Pulmonary artery endothelial cell (primary cell): ENCODE results near the gene TANGO2. TPM values are rescaled to one million over a fixed set of nuclear protein-coding genes. Genes with fewer than 3 reads are reported as not detected.

Experiments used
- DNase-seq: peaks from one replicate; pipeline ENCODE4 v3.0.0-alpha.2; 2011; ENCODE audit warnings: low read depth, low spot score
- total RNA-seq: library from RNA; depleted of rRNA; stranded (reverse); fragments of >200 nt; gene quantifications from 2 replicates; pipeline ENCODE4 v1.2.3, GENCODE V29; 2014

TANGO2 gene
- total RNA-seq, 1 donor from 2014 or later: 36.4 TPM

- no peak for DNase-seq
Observed at GRCh38 chr22:20011123-20011992, 9.6 kb upstream of the TANGO2 start.

DNA sequence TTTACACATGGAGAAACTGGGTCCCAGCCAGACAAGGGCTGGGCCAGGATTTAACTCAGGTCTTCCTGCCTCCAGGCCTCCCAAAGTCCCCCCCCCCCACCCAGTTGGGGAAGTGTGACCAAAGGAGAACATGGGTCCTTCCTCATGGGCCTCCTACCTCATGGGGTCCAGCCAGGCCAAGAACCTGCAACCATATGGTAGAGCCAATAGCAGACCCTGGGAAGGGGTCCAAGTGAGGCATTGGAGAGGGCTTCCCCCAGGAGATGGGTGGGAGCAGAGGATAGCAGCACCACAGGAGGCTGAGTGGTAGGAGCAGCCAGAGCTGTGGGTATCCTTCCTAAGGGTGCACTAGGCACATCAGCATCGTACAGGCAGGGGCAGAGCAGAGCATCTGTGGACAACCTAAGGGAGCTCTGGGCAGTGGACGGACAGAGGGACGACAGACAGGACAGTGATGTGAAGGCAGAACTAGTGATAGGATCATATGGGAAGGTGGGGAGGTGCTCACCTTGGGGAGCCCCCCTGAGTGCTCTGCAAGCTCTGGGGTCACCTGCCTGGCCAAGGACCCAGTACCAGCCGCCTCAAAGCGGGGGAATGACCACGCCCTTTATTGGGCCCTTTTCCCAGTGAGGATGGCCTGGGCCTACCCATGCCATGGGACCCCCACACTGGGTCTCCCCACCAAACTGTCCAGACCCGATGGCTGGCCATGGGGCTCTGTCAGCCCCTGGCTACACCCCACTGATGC, 8.7 kb upstream of the TANGO2 start:
- DNase-seq: no peak

DNA sequence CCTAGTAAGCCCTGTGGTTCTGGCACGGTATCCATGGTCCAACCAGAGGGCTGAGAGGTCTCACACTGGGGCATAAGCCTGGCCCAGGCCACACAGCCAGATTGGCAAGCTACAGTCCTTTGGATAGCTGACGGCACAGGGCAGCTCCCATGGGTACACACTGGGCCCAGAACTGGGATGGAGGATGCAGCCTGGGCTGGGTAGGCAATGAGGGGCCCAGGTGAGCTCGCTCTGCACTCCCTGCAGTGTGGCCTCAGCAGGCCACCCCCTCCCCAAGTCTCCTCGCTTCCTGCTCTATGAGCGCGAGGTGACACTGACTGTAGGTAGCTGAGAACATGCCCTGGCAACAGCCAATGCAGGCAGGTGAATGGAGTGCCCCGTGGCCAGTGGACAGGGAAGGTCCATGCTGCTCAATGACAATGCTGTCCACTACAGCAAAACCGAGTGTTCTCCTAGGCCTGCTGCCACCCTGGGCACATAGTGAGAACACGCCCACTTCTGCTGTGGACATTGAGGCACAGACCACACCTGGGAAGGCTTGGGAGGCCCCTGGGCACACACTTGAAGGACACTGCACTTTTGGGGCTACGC, 8.1 kb upstream of the TANGO2 start:
- DNase-seq: no peak

- DNase-seq: peak; percentile 19
Observed at GRCh38 chr22:20013382-20013871, 7.5 kb upstream of the TANGO2 start.

DNA sequence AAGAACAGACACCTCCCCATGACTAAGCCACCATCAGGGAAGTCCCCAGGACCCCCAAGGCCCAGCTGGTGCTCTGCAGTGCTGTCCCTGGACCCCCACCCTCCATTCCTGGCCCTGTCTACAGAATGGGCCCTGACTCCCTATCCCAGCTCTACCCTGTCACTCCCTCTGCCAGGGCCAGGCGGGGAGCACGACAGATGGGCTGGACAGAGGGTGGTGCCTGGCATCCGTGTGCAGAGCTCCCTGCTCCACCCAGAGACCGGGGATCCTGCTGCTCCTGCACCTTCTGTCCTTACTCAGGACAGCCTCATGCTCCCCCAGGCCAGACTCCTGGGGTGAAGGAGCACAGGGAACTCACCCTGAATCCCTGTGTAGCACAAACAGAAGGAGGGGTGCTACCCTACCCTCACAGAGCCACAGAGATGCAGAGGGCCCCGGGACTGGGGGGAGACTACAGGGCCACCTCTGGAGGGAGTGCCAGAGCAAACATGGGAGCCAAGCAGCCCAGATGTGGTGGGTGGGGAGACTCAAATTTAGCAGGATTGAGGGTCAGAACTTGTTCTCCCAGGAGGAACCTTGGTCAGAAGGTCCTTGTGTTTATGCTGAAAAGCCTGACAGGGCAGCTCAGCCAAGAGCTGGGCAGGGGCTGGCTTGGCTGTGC, 6.3 kb upstream of the TANGO2 start:
- no peak for DNase-seq

- no peak for DNase-seq
Observed at GRCh38 chr22:20015187-20015625, 5.7 kb upstream of the TANGO2 start.

GRCh38 chr22:20015971-20016733, 4.8 kb upstream of the TANGO2 start:
- DNase-seq: no peak

DNA sequence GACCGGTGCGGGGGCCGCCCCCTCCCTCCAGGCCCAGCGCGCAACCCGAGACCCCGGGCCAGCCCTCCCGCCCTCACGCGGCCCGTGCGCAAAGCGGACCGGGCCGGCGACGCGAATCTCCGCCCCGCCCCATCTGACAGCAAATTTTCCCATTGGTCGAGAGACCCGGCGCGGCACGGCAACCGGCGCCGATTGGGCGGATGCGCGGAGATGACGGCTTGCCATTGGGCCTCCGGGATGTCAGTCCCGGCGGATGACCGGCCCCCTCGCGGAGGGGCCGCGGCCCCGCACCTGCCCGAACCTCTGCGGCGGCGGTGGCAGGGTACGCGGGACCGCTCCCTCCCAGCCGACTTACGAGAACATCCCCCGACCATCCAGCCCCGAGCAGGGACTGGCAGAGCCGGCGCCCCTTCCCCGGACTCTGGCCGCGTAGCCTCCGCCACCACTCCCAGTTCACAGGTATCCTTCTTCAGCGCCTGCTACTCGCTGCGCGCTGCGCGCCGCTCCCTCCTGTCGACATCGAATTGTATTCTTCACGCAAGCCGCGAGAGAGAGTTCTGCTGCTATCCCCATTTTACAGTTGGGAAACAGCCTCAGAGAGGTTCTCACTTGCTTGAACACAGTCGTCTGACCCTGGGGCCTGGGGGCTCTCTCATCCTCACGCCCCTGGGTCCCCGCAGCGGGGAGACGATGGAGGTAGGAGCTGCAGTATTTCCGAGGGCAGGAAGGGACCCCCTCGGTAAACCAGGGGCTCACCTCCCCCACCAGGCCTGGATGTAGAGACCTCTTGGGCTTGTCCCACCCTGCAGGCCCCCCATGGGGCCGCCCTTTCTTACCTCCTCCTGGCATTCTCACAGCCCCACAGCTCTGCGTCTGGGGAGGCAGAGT, 3.9 kb upstream of the TANGO2 start, which contains the start of gene ARVCF:
TSS of gene ARVCF (minus strand) at position 90 of the 888 bp plus-strand sequence. CDS start 26,029 bp downstream, outside the sequence.
- DNase-seq: peak; percentile 64

- DNase-seq: no peak
Observed at GRCh38 chr22:20017622-20017958, 3.3 kb upstream of the TANGO2 start.

DNA sequence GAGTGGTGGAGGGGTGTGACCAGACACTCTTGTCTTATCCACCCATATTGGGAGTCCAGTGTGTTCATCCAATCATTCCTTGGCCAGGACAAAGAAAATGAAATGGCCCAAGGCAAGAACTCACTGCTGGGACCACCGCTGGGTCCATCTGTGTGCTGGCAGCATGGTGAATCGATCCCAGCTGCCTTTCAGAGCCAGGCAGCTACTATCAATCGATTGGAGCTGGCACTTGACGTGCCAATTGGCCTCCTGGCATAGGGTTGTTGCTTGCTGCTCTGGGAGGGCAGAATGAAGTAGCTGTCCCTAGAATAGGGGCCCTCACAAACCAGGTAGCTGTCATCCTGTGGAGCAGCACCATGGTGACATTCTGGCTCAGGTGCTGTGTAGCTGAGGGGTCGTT, 2.9 kb upstream of the TANGO2 start:
- no peak for DNase-seq

DNA sequence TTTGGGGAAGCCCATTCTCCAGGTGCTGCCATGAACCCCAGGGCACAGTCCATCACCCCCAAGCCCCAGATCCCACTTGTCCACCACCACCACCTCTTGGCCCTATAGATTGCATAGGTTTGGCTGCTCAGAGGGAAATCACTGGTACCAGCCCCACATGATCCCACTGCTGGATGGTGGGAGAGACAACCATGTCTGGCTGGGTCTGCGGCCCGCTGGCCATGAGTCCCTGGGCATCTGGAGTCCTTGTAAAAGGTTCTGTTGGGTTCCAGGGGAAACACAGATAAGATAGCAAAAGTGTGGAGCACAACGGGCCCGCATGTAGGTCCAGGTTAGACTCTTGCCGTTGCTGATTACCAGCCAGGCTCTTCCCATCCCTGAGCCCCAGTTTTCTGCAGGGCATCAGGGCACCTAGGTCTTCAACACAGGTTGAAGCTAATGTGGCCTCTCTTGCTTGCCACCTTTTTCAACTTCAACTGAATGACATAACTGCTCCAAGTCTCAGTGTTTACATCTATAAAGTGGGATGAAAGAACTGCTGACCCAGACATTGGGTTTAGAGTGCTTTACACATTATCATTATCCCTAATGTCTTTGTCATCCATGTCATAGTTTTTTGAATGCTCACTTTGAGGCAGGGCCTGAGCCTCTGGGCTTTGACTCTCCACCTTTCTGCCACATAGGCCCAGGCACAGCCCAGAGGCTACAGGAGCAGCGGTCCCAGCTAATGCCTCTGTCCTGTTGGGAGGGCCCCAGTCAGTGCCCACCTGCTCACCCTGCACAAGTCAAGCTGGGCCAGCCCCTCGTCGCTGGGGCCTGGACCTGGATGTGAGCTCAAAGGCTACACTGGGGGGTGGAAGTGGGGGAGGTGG, 1.0 kb upstream of the TANGO2 start:
- DNase-seq: no peak

- DNase-seq: no peak
Observed at GRCh38 chr22:20021196-20022181, 579 bp downstream of the TANGO2 start.

- DNase-seq: no peak
Observed at GRCh38 chr22:20022231-20022977, 1.5 kb downstream of the TANGO2 start.

DNA sequence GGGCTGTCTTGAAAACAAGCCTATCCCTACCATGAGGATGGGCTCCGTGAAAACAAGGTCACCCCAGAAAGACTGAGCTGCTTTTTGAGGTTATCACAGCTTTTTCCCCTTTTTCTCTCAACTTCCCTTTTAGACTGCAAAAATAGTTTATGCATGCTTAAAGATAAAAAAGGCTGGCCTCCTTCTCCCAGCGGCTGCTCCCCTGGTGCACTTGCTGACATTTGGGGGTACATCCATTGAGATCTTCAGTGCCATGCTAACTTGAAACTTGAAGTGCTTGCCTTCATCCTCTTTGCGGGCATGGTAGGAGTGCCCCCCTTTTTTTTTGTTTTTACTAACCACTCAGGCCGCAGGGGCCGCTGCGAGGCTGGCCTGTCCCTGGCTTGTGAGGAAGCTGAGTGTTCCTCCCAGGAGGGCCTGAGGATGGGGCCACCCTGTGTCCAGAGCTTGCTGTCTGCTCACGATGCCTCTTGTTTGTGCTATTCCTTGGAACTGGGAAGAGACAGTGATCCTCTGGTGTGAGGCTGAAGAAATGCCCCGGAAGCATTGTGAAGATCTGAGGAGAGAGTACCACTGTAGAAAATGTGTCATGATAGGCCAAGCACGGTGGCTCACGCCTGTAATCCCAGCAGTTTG, 2.2 kb downstream of the TANGO2 start:
- no peak for DNase-seq

DNA sequence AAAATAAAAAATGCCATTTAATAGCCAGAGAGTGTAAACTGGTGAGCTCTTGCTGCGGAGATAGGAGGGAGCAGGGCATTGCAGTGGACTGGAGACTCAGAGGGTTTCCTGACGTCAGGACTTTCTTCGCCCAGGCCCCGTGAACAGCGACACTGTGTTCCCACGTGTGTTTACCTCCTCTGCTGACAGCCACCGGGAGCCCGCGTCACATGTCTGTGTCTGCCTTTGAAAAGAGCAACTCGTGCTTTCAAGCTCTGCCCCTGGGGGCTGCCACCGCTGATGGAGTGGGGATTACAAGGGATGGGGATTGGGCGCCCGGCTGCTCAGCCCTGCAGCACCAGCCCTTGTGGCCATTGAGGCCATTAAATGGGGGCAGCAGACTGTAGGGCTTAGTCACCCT, 3.3 kb downstream of the TANGO2 start:
- DNase-seq: no peak

- no peak for DNase-seq
Observed at GRCh38 chr22:20024650-20025397, 3.9 kb downstream of the TANGO2 start.
